IMR-90 (cell line): ENCODE results near the gene DHRS13. TPM values are rescaled to one million over a fixed set of nuclear protein-coding genes. Genes with fewer than 3 reads are reported as not detected.

Source experiments
- ATAC-seq: fragments of 200-7000 bp; cut with Tn5 transposase; 2 replicates; pipeline ENCODE4 v1.9.1; 2020; ENCODE audit warnings: low read depth, mild to moderate bottlenecking, moderate library complexity
- BruUV-seq: library from RNA; stranded (reverse); fragments of 400-500 nt; replicated peaks from 2 replicates; lab custom pipeline; 2021; lab: Mats Ljungman, UMichigan
- CTCF ChIA-PET: fragments of 300-600 bp; formaldehyde crosslinking; extraction: SDS; loops from one replicate; lab custom pipeline; 2021; ENCODE audit warnings: antibody characterized with exemption; lab: Yijun Ruan, JAX
- POLR2A ChIA-PET: fragments of 300-600 bp; sonication (Branson Sonifier 250); formaldehyde crosslinking; loops from one replicate; lab custom pipeline; 2022; ENCODE audit warnings: antibody characterized with exemption; ENCODE audit not compliant: unreplicated experiment; lab: Charles Lee
- DNase-seq: peaks from one replicate; pipeline ENCODE4 v3.0.0; 2013
- H2AFZ ChIP-seq: replicated peaks from 2 replicates; pipeline ENCODE3; 2013; ENCODE audit warnings: low read length, mild to moderate bottlenecking; ENCODE audit not compliant: poor library complexity
- H2AK5ac ChIP-seq: 2 replicates; pipeline ENCODE4 v1.6.1; 2013; ENCODE audit warnings: low read depth, low read length, inconsistent platforms
- H2AK9ac ChIP-seq: replicated peaks from 2 replicates; pipeline ENCODE3; 2013; ENCODE audit warnings: mild to moderate bottlenecking, low read depth, low read length, moderate library complexity; ENCODE audit not compliant: poor library complexity
- H2BK120ac ChIP-seq: 2 replicates; pipeline ENCODE4 v1.6.1; 2013; ENCODE audit warnings: low read depth, low read length, inconsistent platforms
- H2BK15ac ChIP-seq: 3 replicates; pipeline ENCODE4 v1.6.1; 2013; ENCODE audit warnings: low read depth, low read length, inconsistent platforms
- H2BK20ac ChIP-seq: 2 replicates; pipeline ENCODE4 v1.6.1; 2013; ENCODE audit warnings: low read depth, mild to moderate bottlenecking, inconsistent platforms, low read length, moderate library complexity
- H2BK5ac ChIP-seq: 2 replicates; pipeline ENCODE4 v1.6.1; 2013; ENCODE audit warnings: mild to moderate bottlenecking, low read depth, low read length, inconsistent platforms; ENCODE audit not compliant: poor library complexity, severe bottlenecking
- H3K14ac ChIP-seq: replicated peaks from 2 replicates; pipeline ENCODE4 v1.6.1; 2013; ENCODE audit warnings: low read depth, low read length, inconsistent platforms
- H3K18ac ChIP-seq: 2 replicates; pipeline ENCODE4 v1.6.1; 2013; ENCODE audit warnings: low read depth, low read length, control low read depth
- H3K23ac ChIP-seq: 2 replicates; pipeline ENCODE4 v1.6.1; 2013; ENCODE audit warnings: low read depth, low read length, inconsistent platforms
- H3K27ac ChIP-seq: 2 replicates; pipeline ENCODE4 v1.5.1; 2013; ENCODE audit warnings: mild to moderate bottlenecking, control low read depth, low read length; ENCODE audit not compliant: insufficient read depth
- H3K27me3 ChIP-seq: 2 replicates; pipeline ENCODE4 v1.6.1; 2013; ENCODE audit warnings: low read length; ENCODE audit not compliant: control insufficient read depth, insufficient read depth
- H3K36me3 ChIP-seq: 2 replicates; pipeline ENCODE4 v1.6.1; 2013; ENCODE audit warnings: low read length, mixed read lengths; ENCODE audit not compliant: control insufficient read depth, insufficient read depth
- H3K4ac ChIP-seq: 2 replicates; pipeline ENCODE4 v1.6.1; 2013; ENCODE audit warnings: low read depth, low read length, inconsistent platforms
- H3K4me1 ChIP-seq: 2 replicates; pipeline ENCODE4 v1.6.1; 2013; ENCODE audit warnings: low read length, mixed read lengths; ENCODE audit not compliant: control insufficient read depth, insufficient read depth
- H3K4me2 ChIP-seq: 2 replicates; pipeline ENCODE4 v1.6.1; 2013; ENCODE audit warnings: low read depth, mild to moderate bottlenecking, control low read depth, low read length, moderate library complexity
- H3K4me3 ChIP-seq: 2 replicates; pipeline ENCODE4 v1.5.1; 2013; ENCODE audit warnings: low read depth, mild to moderate bottlenecking, control low read depth, low read length, moderate library complexity; ENCODE audit not compliant: insufficient read depth
- H3K56ac ChIP-seq: 2 replicates; pipeline ENCODE4 v1.6.1; 2013; ENCODE audit warnings: low read length, inconsistent platforms; ENCODE audit not compliant: insufficient read depth; ENCODE audit errors: extremely low read depth
- H3K79me1 ChIP-seq, 2 experiments: 2 replicates each; pipeline ENCODE4 v1.6.1; 2013; ENCODE audit warnings: low read length in 2 of 2, inconsistent platforms in 1 of 2, low read depth in 1 of 2
- H3K9ac ChIP-seq: 2 replicates; pipeline ENCODE4 v1.6.1; 2013; ENCODE audit warnings: low read depth, low read length, control low read depth
- H3K9me1 ChIP-seq: 2 replicates; pipeline ENCODE4 v1.6.1; 2013; ENCODE audit warnings: low read length, inconsistent platforms; ENCODE audit not compliant: insufficient read depth
- H3K9me3 ChIP-seq: 2 replicates; pipeline ENCODE4 v1.6.1; 2013; ENCODE audit warnings: low read length; ENCODE audit not compliant: control insufficient read depth, insufficient read depth
- H4K20me1 ChIP-seq: 2 replicates; pipeline ENCODE4 v1.6.1; 2013; ENCODE audit warnings: low read length, inconsistent platforms; ENCODE audit not compliant: insufficient read depth
- H4K5ac ChIP-seq: 2 replicates; pipeline ENCODE4 v1.6.1; 2013; ENCODE audit warnings: mild to moderate bottlenecking, low read depth, low read length, control low read depth
- H4K8ac ChIP-seq, 2 experiments: 2 replicates each; pipeline ENCODE4 v1.6.1; 2013; ENCODE audit warnings: low read depth in 2 of 2, low read length in 2 of 2, control low read depth in 1 of 2, inconsistent platforms in 1 of 2
- H4K91ac ChIP-seq: 2 replicates; pipeline ENCODE4 v1.6.1; 2013; ENCODE audit warnings: low read depth, low read length, inconsistent platforms; ENCODE audit not compliant: insufficient read depth
- ELK1 ChIP-seq: fragments of 150-350 bp; IDR thresholded peaks from 2 replicates; pipeline ENCODE4 v1.6.1; 2016; ENCODE audit warnings: low read depth, mild to moderate bottlenecking, low read length, moderate library complexity, borderline replicate concordance
- FOS ChIP-seq: fragments of 150-350 bp; IDR thresholded peaks from 2 replicates; pipeline ENCODE4 v1.6.1; 2016; ENCODE audit warnings: low read depth, low read length
- MAZ ChIP-seq: IDR thresholded peaks from 2 replicates; pipeline ENCODE4 v1.6.1; 2012; ENCODE audit warnings: low read depth, mild to moderate bottlenecking, low read length, improper control_type of control experiment, moderate library complexity, borderline replicate concordance
- POLR2A ChIP-seq: IDR thresholded peaks from 2 replicates; pipeline ENCODE4 v1.6.1; 2012; ENCODE audit warnings: mild to moderate bottlenecking, low read depth, low read length
- RFX5 ChIP-seq: IDR thresholded peaks from 2 replicates; pipeline ENCODE4 v1.8.0; 2012; ENCODE audit warnings: low read depth, mild to moderate bottlenecking, low read length, moderate library complexity
- WGBS, 2 experiments: methylation state at CpG; one replicate each; pipeline versions ENCODE4 v1.1.5 to v1.1.7; 2013; ENCODE audit warnings: missing lambda C conversion rate in 2 of 2; ENCODE audit not compliant: insufficient read length in 1 of 2; ENCODE audit errors: extremely low coverage in 2 of 2; 5-methylcytosine and 5-hydroxymethylcytosine counted together
- dilution Hi-C: fragments of 300-500 bp; cut with HindIII; formaldehyde crosslinking; loops from one replicate; pipeline ENCODE4 v1.14.3; 2018; ENCODE audit warnings: low sequenced_read_pairs; ENCODE audit not compliant: unreplicated experiment
- in situ Hi-C: fragments of 300-500 bp; cut with MboI; formaldehyde crosslinking; loops from 3 replicates; pipeline ENCODE4 v1.14.3; 2019; ENCODE audit warnings: low sequenced_read_pairs, inconsistent platforms, mixed read lengths
- intact Hi-C: fragments of 100-400 bp; cut with micrococcal nuclease; formaldehyde crosslinking; loops from 2 replicates; pipeline ENCODE4 v1.10.0; 2022
- polyA plus RNA-seq, 3 experiments: library from polyadenylated mRNA; depleted of rRNA; stranded (reverse); fragments of >200 nt; gene quantifications; 2 replicates each; pipeline ENCODE4 v1.2.3, GENCODE V29; 2012; ENCODE audit warnings: low replicate concordance in 1 of 3
- total RNA-seq: library from RNA; depleted of rRNA; stranded (reverse); fragments of >200 nt; gene quantifications from 2 replicates; pipeline ENCODE4 v1.2.3, GENCODE V29; 2012
- TF ChIP-seq, protein P1 (sequence below): conservative IDR thresholded peaks from 2 replicates; pipeline ENCODE4 v1.5.1; 2012; ENCODE audit warnings: mild to moderate bottlenecking, low read depth, low read length, improper control_type of control experiment

The DHRS13 gene
- total and polyA plus RNA-seq, 2 of the 4 experiments (the other 2 are of a cell fraction): 2.7 to 3.9 TPM

- TF ChIP-seq MAZ: no peak
- no peak for TF ChIP-seq RFX5
- TF ChIP-seq, protein P1, sequence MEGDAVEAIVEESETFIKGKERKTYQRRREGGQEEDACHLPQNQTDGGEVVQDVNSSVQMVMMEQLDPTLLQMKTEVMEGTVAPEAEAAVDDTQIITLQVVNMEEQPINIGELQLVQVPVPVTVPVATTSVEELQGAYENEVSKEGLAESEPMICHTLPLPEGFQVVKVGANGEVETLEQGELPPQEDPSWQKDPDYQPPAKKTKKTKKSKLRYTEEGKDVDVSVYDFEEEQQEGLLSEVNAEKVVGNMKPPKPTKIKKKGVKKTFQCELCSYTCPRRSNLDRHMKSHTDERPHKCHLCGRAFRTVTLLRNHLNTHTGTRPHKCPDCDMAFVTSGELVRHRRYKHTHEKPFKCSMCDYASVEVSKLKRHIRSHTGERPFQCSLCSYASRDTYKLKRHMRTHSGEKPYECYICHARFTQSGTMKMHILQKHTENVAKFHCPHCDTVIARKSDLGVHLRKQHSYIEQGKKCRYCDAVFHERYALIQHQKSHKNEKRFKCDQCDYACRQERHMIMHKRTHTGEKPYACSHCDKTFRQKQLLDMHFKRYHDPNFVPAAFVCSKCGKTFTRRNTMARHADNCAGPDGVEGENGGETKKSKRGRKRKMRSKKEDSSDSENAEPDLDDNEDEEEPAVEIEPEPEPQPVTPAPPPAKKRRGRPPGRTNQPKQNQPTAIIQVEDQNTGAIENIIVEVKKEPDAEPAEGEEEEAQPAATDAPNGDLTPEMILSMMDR: no peak
- TF ChIP-seq POLR2A: no peak
- TF ChIP-seq ELK1: no peak
- no peak for TF ChIP-seq FOS
- intact Hi-C loops: no loop called here
These were observed 7.7 kb upstream of the DHRS13 start for GRCh38 chr17:28910534-28910933.

More at GRCh38 chr17:28910534-28910933, 7.7 kb upstream of the DHRS13 start:
- no TSS peak for BruUV-seq
- WGBS, 2 experiments: no CpG with 5 or more reads among the region's 1 CpG
- DNase-seq: no peak
- dilution Hi-C loops (no loop called here), in situ Hi-C loops (no loop called here)
- H3K4me2 ChIP-seq: no peak overlapping the region
- H3K4me3 ChIP-seq: no peak overlapping the region
- H2BK20ac ChIP-seq: no peak overlapping the region
- ChIA-PET POLR2A (interaction anchor here (0.5 kb wide), 1 partner anchor 68 kb away, joined by 3 read pairs; the partner anchor contains the start of gene FAM222B), CTCF (no interaction called here)
- H3K14ac ChIP-seq: no peak overlapping the region
- H3K4ac ChIP-seq: no peak overlapping the region
- no peak overlapping the region for H3K23ac ChIP-seq
- no peak overlapping the region for H2AFZ ChIP-seq
- peaks cover 20% of the 10 kb centered on the region for H3K4me1 ChIP-seq
- no peak overlapping the region for H2AK9ac ChIP-seq
- ATAC-seq: no peak
- H4K20me1 ChIP-seq: peaks cover 43% of the 10 kb centered on the region; the same call in 1 of the 2 replicates
- H3K36me3 ChIP-seq: peaks cover 77% of the 10 kb centered on the region
- no peaks in the 10 kb centered on the region for H3K27me3 ChIP-seq
- H3K56ac ChIP-seq: no peak overlapping the region
- H4K5ac ChIP-seq: no peak overlapping the region
- H3K9me3 ChIP-seq: no peaks in the 10 kb centered on the region
- H3K27ac ChIP-seq: no peak overlapping the region
- no peak overlapping the region for H2BK5ac ChIP-seq
- no peak overlapping the region for H2AK5ac ChIP-seq
- no peak overlapping the region for H4K8ac ChIP-seq
- peaks cover 10% of the 10 kb centered on the region for H3K9me1 ChIP-seq
- H2BK15ac ChIP-seq: no peak overlapping the region
- no peak overlapping the region for H2BK120ac ChIP-seq
- no peak overlapping the region for H3K18ac ChIP-seq
- peaks cover 17 to 64% of the 10 kb centered on the region in 2 experiments for H3K79me1 ChIP-seq
- H3K9ac ChIP-seq: no peak overlapping the region
- no peak overlapping the region for H4K91ac ChIP-seq
